ENCODE results near the gene SCAMP5.

GRCh38 chr15:74962219-74962618, 33.1 kb upstream of the SCAMP5 start:
- no peak for TF ChIP-seq CTCF (IDR thresholded peaks at IDR 0.05)
- no peak for TF ChIP-seq ZFX (IDR thresholded peaks at IDR 0.05; ENCODE audit: borderline replicate concordance)
